K562 (cell line): ENCODE measurements around the gene FBXL12. TPM values are rescaled to one million over a fixed set of nuclear protein-coding genes. Genes with fewer than 3 reads are reported as not detected.

Source experiments
- ATF7 ChIP-seq: fragments of 450-650 bp; IDR thresholded peaks from 2 replicates; pipeline ENCODE4 v1.7.1; 2014; ENCODE audit warnings: mild to moderate bottlenecking, moderate library complexity
- CBFA2T3 ChIP-seq: fragments of 450-650 bp; IDR thresholded peaks from 2 replicates; pipeline ENCODE4 v1.6.1; 2017
- CBX5 ChIP-seq: IDR thresholded peaks from 2 replicates; pipeline ENCODE4 v1.6.1; 2014; ENCODE audit warnings: low read depth, borderline replicate concordance
- HOXB6 ChIP-seq: fragments of 250-450 bp; sonication (Bioruptor Pico); IDR thresholded peaks from 2 replicates; pipeline ENCODE4 v1.5.1; 2022; ENCODE audit warnings: mild to moderate bottlenecking, borderline replicate concordance
- JUNB ChIP-seq: fragments of 450-650 bp; formaldehyde crosslinking; conservative IDR thresholded peaks from 2 replicates; pipeline ENCODE4 v1.4.0; 2020; ENCODE audit warnings: mild to moderate bottlenecking
- MXI1 ChIP-seq: IDR thresholded peaks from 2 replicates; pipeline ENCODE4 v1.6.1; 2011; ENCODE audit warnings: low read depth, mild to moderate bottlenecking, improper control_type of control experiment, low read length
- PHF20 ChIP-seq: fragments of 450-650 bp; IDR thresholded peaks from 2 replicates; pipeline ENCODE4 v1.6.1; 2018; ENCODE audit not compliant: partially characterized antibody
- POLR2A ChIP-seq: fragments of 450-650 bp; conservative IDR thresholded peaks from 2 replicates; pipeline ENCODE4 v1.6.1; 2016
- POLR2H ChIP-seq: IDR thresholded peaks from 2 replicates; pipeline ENCODE4 v1.6.1; 2016; ENCODE audit warnings: missing genetic modification characterization, low read depth, mild to moderate bottlenecking, control low read depth, missing compliant biosample characterization, moderate library complexity
- PTTG1 ChIP-seq: fragments of 450-650 bp; IDR thresholded peaks from 2 replicates; pipeline ENCODE4 v1.6.1; 2016; ENCODE audit warnings: low read depth, mild to moderate bottlenecking, missing genetic modification characterization, missing compliant biosample characterization
- SMAD2 ChIP-seq: fragments of 150-350 bp; IDR thresholded peaks from 2 replicates; pipeline ENCODE4 v1.6.1; 2014; ENCODE audit warnings: low read depth, mild to moderate bottlenecking, low read length
- TFE3 ChIP-seq: fragments of 450-650 bp; formaldehyde crosslinking; IDR thresholded peaks from 2 replicates; pipeline ENCODE4 v1.4.0; 2020; ENCODE audit warnings: mild to moderate bottlenecking, mixed read lengths
- THRAP3 ChIP-seq: fragments of 450-650 bp; IDR thresholded peaks from 2 replicates; pipeline ENCODE4 v1.6.1; 2016; ENCODE audit warnings: mild to moderate bottlenecking, inconsistent platforms, borderline replicate concordance
- TOE1 ChIP-seq, 2 experiments: fragments of 450-650 bp in 1 of 2; sonication (generic) in 1 of 2; formaldehyde crosslinking in 1 of 2; IDR thresholded peaks; 2 replicates each; pipeline versions ENCODE4 v1.7.1 to v1.8.0; 2016 to 2022; ENCODE audit warnings: borderline replicate concordance in 2 of 2, mild to moderate bottlenecking in 2 of 2, antibody characterized with exemption in 1 of 2, inconsistent platforms in 1 of 2, low read depth in 1 of 2, missing genetic modification reagents in 1 of 2, moderate library complexity in 1 of 2
- U2AF1 ChIP-seq: fragments of 200-400 bp; formaldehyde crosslinking; optimal IDR thresholded peaks from 2 replicates; pipeline ENCODE3; 2017; ENCODE audit warnings: mild to moderate bottlenecking, low read depth, low read length, moderate library complexity
- U2AF2 ChIP-seq: fragments of 200-400 bp; formaldehyde crosslinking; optimal IDR thresholded peaks from 2 replicates; pipeline ENCODE3; 2017; ENCODE audit warnings: low read depth, mild to moderate bottlenecking, low read length
- ZNF134 ChIP-seq: fragments of 250-450 bp; sonication (Bioruptor Pico); conservative IDR thresholded peaks from 2 replicates; pipeline ENCODE4 v1.4.0; 2020
- ZNF398 ChIP-seq: fragments of 250-450 bp; sonication (Bioruptor Pico); IDR thresholded peaks from 2 replicates; pipeline ENCODE4 v1.8.0; 2021; ENCODE audit warnings: moderate library complexity, mild to moderate bottlenecking, inconsistent platforms
- ZSCAN32 ChIP-seq: fragments of 450-650 bp; formaldehyde crosslinking; IDR thresholded peaks from 2 replicates; pipeline ENCODE4 v1.4.0; 2020; ENCODE audit warnings: mild to moderate bottlenecking, moderate library complexity
- polyA plus RNA-seq, 8 experiments: library from polyadenylated mRNA; depleted of rRNA in 4 of 8; stranded (reverse) in 5 of 8; unstranded in 3 of 8; fragments of >200 nt; fragmentation: Nextera tagmentation in 2 of 8; fragmentation: Illumina TruSeq in 1 of 8; extraction: Ambion mirVana in 2 of 8; extraction: Trizol in 1 of 8; gene quantifications; 2 replicates each; pipeline versions ENCODE4 v1.2.1 to v1.2.3, GENCODE V29; 2011 to 2014; ENCODE audit warnings: inconsistent platforms in 1 of 8, missing spikeins in 1 of 8
- total RNA-seq, 7 experiments: library from RNA; depleted of rRNA in 6 of 7; stranded (reverse); fragments of >200 nt in 6 of 7; fragmentation: Illumina TruSeq in 2 of 7; extraction: Trizol in 2 of 7; gene quantifications; 2 replicates each; pipeline versions ENCODE4 v1.2.1 to v1.2.3, GENCODE V29; 2011 to 2021; ENCODE audit warnings: low replicate concordance in 1 of 7
- TF ChIP-seq, protein P1 (sequence below): fragments of 450-650 bp; IDR thresholded peaks from 2 replicates; pipeline ENCODE4 v1.6.1; 2016; ENCODE audit warnings: missing biosample characterization, missing genetic modification characterization
- TF ChIP-seq, protein P2 (sequence below): fragments of 450-650 bp; IDR thresholded peaks from 2 replicates; pipeline ENCODE4 v1.6.1; 2016; ENCODE audit warnings: low read depth, mild to moderate bottlenecking, moderate library complexity
- TF ChIP-seq, protein P3 (sequence below): fragments of 450-650 bp; formaldehyde crosslinking; conservative IDR thresholded peaks from 2 replicates; pipeline ENCODE4 v1.4.0; 2022; ENCODE audit warnings: mild to moderate bottlenecking, missing genetic modification characterization

Gene FBXL12
- total and polyA plus RNA-seq, 9 of the 15 experiments (the other 6 are each of a cell fraction or from before 2014, with no cell fraction given): 2.7 to 40.5 (median 26.5) TPM

GRCh38 chr19:9785367-9786331 is 33.2 kb downstream of the FBXL12 start (continued):
- TF ChIP-seq HOXB6 (CRISPR knock-in tag) (no peak), U2AF1 (no peak), ATF7 (peak; percentile 72), SMAD2 (no peak), ZNF398 (CRISPR knock-in tag) (no peak), U2AF2 (no peak), CBX5 (no peak), PTTG1 (tag) (no peak), POLR2A (peak; percentile 93), TOE1 (IDR thresholded peaks at IDR 0.05; ENCODE audit: borderline replicate concordance) (no peak), TOE1 (CRISPR knock-in tag; IDR thresholded peaks at IDR 0.05; ENCODE audit: borderline replicate concordance, low read depth) (no peak), JUNB (CRISPR knock-in tag) (no peak), PHF20 (no peak), ZNF134 (CRISPR knock-in tag) (no peak), MXI1 (no peak), ZSCAN32 (CRISPR knock-in tag) (no peak), TFE3 (CRISPR knock-in tag) (no peak), POLR2H (tag) (peak; percentile 64), THRAP3 (no peak), CBFA2T3 (peak; percentile 43)
- TF ChIP-seq, protein P1, sequence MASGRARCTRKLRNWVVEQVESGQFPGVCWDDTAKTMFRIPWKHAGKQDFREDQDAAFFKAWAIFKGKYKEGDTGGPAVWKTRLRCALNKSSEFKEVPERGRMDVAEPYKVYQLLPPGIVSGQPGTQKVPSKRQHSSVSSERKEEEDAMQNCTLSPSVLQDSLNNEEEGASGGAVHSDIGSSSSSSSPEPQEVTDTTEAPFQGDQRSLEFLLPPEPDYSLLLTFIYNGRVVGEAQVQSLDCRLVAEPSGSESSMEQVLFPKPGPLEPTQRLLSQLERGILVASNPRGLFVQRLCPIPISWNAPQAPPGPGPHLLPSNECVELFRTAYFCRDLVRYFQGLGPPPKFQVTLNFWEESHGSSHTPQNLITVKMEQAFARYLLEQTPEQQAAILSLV: no peak
- TF ChIP-seq, protein P2, sequence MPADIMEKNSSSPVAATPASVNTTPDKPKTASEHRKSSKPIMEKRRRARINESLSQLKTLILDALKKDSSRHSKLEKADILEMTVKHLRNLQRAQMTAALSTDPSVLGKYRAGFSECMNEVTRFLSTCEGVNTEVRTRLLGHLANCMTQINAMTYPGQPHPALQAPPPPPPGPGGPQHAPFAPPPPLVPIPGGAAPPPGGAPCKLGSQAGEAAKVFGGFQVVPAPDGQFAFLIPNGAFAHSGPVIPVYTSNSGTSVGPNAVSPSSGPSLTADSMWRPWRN: no peak
- TF ChIP-seq, protein P3, sequence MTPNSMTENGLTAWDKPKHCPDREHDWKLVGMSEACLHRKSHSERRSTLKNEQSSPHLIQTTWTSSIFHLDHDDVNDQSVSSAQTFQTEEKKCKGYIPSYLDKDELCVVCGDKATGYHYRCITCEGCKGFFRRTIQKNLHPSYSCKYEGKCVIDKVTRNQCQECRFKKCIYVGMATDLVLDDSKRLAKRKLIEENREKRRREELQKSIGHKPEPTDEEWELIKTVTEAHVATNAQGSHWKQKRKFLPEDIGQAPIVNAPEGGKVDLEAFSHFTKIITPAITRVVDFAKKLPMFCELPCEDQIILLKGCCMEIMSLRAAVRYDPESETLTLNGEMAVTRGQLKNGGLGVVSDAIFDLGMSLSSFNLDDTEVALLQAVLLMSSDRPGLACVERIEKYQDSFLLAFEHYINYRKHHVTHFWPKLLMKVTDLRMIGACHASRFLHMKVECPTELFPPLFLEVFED (CRISPR knock-in tag): no peak
